ENCODE data around the gene ZDHHC11B.

The ZDHHC11B gene

DNA sequence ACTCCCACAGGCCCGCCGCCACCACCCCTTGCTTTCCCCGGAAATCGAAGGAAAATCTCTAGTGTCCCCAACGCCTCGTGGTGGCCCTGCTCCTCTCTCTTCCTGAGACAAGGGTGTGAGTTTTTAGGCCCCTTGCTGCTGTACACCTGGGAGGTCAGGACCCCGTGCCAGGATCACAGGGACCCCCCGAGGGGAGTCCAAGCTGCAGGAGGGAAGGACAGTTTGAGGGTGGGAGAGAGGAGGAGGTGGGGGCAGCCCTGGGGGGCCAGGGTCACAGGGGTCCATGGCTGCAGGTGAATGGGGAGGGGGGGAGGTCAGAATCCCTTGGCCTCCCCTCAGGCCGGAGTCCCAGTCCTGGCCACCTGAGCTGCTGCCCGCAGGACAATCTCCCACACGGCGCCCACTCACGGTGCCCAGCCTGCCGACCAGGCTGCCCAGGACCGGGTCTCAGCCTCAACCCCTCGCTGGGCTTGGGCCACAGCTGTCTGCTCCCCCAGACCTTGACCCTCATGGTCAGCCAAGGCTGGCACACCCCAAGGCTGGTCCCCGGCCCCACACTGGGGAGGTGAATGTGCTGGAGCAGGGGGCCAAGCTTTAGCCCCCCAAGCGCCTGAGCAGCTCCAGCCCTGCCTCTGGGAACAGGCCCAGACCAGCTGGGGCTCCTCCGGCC is 111.2 kb downstream of the ZDHHC11B start:
- no peak for DNase-seq (ENCODE audit: low read depth in 2 of 2)

- DNase-seq (ENCODE audit: low read depth in 2 of 2) = peak; percentile 35 to 38
Observed at GRCh38 chr5:672329-673160, 112.0 kb downstream of the ZDHHC11B start.

- peak; percentile 40 to 53 for DNase-seq (ENCODE audit: low read depth in 2 of 2)
Observed at GRCh38 chr5:671459-672328, 112.8 kb downstream of the ZDHHC11B start.

DNA sequence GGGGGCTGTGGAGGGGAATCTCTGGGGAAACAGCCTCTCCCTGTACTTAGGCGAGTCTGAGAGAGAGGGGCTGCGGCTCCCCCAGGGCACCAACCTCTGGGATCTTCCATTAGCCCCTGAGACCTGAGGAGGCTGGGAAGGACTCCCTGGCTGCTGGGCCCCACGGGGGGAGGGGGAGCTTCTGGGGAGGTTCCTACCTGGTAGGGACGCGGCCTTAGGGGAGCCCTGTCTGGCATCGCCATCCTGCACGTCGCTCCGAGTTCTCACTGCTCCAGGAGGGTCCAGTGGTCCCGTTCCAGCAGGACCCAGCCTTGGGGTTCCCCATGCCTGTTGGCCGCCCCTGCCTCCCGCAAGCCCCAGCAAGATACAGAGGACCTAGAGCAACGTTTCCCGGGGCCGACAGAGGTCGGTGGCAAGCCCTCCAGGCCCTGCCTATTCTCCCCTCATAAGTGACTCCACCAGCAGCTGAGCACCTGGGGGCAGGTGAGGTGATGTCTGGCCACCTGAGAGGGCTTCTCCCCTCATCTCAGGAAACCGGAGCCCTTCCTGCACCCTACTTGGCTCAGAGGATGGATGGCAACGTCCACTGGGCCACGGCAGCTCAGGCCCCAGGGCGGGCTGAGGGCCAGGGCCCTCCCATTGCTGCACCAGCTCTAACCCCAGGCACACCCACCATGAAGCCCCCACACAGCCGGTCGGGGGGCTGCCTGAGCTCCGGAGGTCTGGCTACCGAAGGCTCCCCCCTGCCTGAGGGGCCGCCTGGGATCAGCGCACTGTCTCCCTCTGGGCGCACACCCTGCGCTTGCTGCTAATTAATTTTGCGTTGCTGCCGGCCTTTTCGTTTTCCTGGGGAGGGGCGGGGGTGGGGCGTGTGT is 113.9 kb downstream of the ZDHHC11B start:
- no peak for DNase-seq (ENCODE audit: low read depth in 2 of 2)

- no peak for DNase-seq (ENCODE audit: low read depth in 2 of 2)
Observed at GRCh38 chr5:669842-670395, 114.6 kb downstream of the ZDHHC11B start.

- no peak for DNase-seq (ENCODE audit: low read depth in 2 of 2)
Observed at GRCh38 chr5:669111-669841, 115.3 kb downstream of the ZDHHC11B start.

GRCh38 chr5:668283-668995 is 116.1 kb downstream of the ZDHHC11B start:
- no peak for DNase-seq (ENCODE audit: low read depth in 2 of 2)

DNA sequence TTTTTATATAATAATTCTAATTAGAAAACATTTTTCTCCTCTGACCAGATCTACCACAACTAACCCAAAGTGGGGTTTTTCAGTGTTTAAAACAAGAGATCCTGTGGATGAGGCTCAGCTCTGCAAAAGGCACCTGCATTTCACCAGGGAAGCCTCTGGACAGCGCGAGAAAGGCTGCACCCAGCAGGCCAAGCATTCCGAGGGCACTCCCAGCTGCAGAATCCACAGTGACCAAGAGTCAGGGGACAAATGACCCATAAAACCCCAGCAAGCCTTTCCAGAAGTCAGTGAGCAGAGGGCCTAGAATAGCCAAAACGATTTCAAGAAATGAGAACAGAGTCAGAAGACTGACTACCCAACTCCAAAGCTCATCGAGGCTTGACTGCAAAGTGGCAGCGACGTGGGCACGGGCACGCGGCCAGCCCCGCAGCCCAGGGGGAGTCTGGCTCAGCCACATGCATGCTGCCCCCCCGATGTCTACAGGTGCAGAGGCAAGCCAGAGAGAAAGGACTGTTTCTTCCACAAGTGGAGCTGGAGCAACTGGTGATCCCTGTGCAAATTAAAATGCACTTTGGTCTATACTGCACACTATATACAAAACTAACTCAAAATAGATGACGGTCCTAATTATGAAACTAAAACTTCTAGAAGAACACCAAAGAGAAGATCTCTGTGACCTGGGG is 117.6 kb downstream of the ZDHHC11B start:
- no peak for DNase-seq (ENCODE audit: low read depth in 2 of 2)

- no peak for DNase-seq (ENCODE audit: low read depth in 2 of 2)
Observed at GRCh38 chr5:665956-666711, 118.4 kb downstream of the ZDHHC11B start.

GRCh38 chr5:665541-665955 is 119.0 kb downstream of the ZDHHC11B start:
- DNase-seq (ENCODE audit: low read depth in 2 of 2) = no peak

GRCh38 chr5:664994-665360 is 119.6 kb downstream of the ZDHHC11B start:
- no peak for DNase-seq (ENCODE audit: low read depth in 2 of 2)

DNA sequence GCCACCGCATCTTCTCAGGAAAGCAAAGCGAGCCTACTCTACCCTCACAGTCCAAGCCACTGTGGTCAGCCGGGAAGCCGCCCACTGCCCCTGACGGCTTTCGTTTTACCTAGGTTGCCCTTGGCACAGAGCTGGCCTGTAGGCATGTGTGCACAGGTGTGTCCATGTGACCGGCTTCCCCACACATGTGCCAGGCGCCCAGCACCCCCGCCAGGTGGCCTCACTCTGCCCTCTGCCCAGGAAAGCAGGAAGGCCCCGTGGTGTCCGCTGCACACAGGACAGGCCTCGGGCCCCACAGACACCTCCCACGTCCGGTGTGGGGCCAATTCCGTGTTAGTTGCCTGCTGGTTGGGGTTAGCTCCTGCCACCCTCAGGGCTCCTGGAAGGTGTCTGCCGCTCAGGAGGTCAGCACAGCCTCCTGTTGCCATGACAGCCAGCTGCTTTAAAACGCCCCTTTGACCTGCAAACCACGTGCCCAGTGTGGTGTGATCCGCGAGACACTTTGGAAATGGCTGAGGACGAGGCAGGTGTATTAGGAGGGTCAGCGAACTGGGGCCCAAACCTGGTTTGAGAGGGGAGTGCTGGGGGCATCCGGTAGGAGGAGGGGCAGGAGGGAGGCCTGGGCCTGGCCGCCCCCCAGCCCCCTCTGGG is 120.1 kb downstream of the ZDHHC11B start:
- no peak for DNase-seq (ENCODE audit: low read depth in 2 of 2)

DNA sequence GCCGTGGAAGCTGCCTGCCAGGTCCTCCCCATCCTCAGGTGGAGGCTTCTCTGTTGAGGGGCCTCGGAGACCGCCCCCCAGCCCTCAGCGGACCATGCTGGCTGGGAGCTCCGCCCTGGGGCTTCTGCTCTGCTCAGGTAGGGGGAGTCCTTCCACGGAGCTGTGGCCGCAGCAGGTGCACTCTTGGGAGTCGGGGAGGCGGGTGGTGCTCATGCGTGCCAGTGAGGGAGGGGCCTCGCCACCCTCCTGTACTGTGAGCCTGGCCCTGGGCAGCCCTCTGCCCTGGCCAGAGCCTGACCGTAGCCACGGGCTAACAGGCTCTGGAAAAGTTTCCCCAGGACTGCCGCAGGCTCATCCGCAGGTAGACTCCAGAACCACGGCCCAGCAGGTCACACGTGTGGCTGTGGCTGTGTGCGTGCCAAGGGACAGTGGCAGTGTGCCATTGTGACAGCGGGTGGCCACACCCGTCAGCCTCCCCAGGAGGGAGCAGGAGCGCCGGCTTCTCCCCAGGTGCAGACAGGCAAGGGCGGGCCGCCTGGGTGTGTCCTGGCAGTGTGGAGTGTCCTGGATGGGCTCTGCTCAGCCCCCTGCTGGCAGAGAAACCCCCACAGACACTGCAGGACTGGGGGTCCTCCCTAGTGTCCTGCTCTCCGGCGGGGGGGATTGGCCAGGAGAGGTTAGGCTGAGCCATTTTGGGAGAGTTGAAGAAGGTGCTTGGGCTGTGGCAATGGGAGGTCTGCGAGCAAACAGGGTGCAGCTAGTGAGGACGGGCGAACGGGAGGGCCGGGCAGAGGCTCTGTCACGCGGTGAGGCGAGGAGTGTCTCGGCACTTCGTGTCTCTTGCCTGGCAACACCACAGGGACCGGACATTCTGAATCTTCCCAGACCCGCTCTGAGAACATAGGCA is 120.8 kb downstream of the ZDHHC11B start:
- no peak for DNase-seq (ENCODE audit: low read depth in 2 of 2)

- DNase-seq (ENCODE audit: low read depth in 2 of 2) = no peak
Observed at GRCh38 chr5:662751-663435, 121.6 kb downstream of the ZDHHC11B start.

DNA sequence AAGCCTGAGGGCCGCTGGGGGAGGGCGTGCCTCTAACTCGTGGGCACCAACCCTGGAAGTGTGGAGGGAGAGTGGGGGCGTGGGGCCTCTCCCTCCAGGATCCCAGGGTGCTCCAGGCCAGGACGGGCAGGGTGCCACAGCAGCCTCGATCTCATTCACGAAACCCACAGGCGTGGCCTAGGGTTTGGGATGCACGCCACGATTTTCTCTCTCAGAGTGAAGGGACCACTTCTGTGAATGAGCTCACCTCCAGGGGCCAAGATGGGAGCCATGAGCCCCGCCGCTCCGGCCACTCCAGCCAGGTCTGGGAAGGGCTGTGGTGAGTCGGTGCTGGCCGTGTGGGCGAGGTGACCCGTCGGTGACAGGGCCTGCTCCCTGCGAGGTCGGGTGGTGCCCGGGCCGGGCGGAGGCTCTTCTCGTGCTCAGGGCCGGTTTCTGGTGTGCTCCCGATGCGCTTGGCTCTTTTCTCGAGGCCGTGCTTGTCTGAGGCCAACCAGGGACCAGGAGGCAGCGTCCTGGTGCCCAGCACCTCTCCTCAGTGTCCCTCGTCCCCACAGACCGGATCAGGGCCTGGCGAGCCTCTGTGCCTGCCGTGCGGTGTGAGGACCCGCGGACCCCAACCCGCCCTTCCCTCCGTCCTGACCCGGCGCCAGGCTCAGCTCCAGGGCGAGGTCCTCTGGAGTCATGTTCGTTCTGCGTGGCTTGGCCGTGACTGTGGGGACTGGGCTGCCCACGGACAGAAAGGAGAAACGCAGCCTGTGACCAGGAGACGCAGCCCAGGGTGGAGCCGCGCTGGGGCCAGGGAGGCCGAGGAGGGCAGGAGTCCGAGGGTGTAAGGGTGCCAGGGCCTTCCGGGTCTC is 122.4 kb downstream of the ZDHHC11B start:
- no peak for DNase-seq (ENCODE audit: low read depth in 2 of 2)
